Sigmoid colon (tissue), 7 donors: ENCODE results near the gene NUDT22. TPM values are rescaled to one million over a fixed set of nuclear protein-coding genes. Genes with fewer than 3 reads are reported as not detected.
A peak's percentile ranks its signal among the peaks of the same experiment; 100 is the strongest.

Experiments
- DNase-seq: peaks from one replicate; pipeline ENCODE4 v3.0.0-alpha.2; 2019
- H3K27ac ChIP-seq, 4 donors: fragments of 200-600 bp; sonication (generic); one replicate each; pipeline ENCODE4 v1.5.1; 2016 to 2019; ENCODE audit warnings: mild to moderate bottlenecking in 1 of 4
- H3K27me3 ChIP-seq, 3 donors: fragments of 200-600 bp; sonication (generic); one replicate each; pipeline ENCODE4 v1.5.1; 2019; ENCODE audit warnings: mild to moderate bottlenecking in 1 of 3
- H3K36me3 ChIP-seq, 4 donors: fragments of 200-600 bp; sonication (generic); one replicate each; pipeline ENCODE4 v1.5.1; 2016 to 2019
- H3K4me1 ChIP-seq, 4 donors: fragments of 200-600 bp; sonication (generic); one replicate each; pipeline ENCODE4 v1.5.1; 2017 to 2019
- H3K4me3 ChIP-seq, 4 donors: fragments of 200-600 bp; sonication (generic); one replicate each; pipeline ENCODE4 v1.5.1; 2017 to 2019; ENCODE audit warnings: mild to moderate bottlenecking in 2 of 4, moderate library complexity in 1 of 4
- H3K9me3 ChIP-seq, 4 donors: fragments of 200-600 bp in 3 of 4; sonication (generic) in 3 of 4; one replicate each; pipeline versions ENCODE4 v1.5.1 to v1.6.1; 2013 to 2019
- EP300 ChIP-seq, 4 donors: sonication (generic); formaldehyde crosslinking; IDR thresholded peaks; one replicate each; pipeline ENCODE4 v1.6.1; 2017; ENCODE audit warnings: antibody characterized with exemption in 4 of 4
- POLR2A ChIP-seq, 2 donors: fragments of 450-650 bp; IDR thresholded peaks; one replicate each; pipeline ENCODE4 v1.6.1; 2016; ENCODE audit warnings: antibody characterized with exemption in 2 of 2, mild to moderate bottlenecking in 2 of 2, moderate library complexity in 2 of 2
- POLR2AphosphoS5 ChIP-seq, 4 donors: sonication (generic); formaldehyde crosslinking; IDR thresholded peaks; one replicate each; pipeline ENCODE4 v1.6.1; 2017; ENCODE audit warnings: antibody characterized with exemption in 4 of 4
- WGBS, 2 donors: extraction: QIAGEN DNeasy Blood & Tissue Kit; methylation state at CpG; one replicate each; pipeline ENCODE4 v1.1.7; 2013; 5-methylcytosine and 5-hydroxymethylcytosine counted together
- intact Hi-C: fragments of 100-400 bp; cut with DNase I; formaldehyde crosslinking; loops from one replicate; pipeline ENCODE4 v1.15.1; 2023
- polyA plus RNA-seq, 3 donors: library from polyadenylated mRNA; stranded (reverse); fragments of 200-250 nt; gene quantifications; one replicate each; pipeline ENCODE4 v1.2.3, GENCODE V29; 2013
- total RNA-seq, 4 donors: library from RNA; depleted of rRNA; stranded (reverse); fragments of >200 nt; gene quantifications; one replicate each; pipeline ENCODE4 v1.1.0, GENCODE V29; 2016
- TF ChIP-seq, protein P1 (sequence below), 4 experiments: fragments of 450-650 bp in 3 of 4; fragments of 200-600 bp in 1 of 4; IDR thresholded peaks; one replicate each; pipeline ENCODE4 v1.5.1; 2016 to 2019; ENCODE audit warnings: antibody characterized with exemption in 4 of 4, mild to moderate bottlenecking in 3 of 4, moderate library complexity in 2 of 4
- donor health status: healthy with polysubstance abuse.
- donor health status: Bipolar disorder and iron deficiency.
- donor health status: healthy.

The NUDT22 gene
- total and polyA plus RNA-seq, 7 donors: 41.4 to 130 (median 64.8) TPM

DNA sequence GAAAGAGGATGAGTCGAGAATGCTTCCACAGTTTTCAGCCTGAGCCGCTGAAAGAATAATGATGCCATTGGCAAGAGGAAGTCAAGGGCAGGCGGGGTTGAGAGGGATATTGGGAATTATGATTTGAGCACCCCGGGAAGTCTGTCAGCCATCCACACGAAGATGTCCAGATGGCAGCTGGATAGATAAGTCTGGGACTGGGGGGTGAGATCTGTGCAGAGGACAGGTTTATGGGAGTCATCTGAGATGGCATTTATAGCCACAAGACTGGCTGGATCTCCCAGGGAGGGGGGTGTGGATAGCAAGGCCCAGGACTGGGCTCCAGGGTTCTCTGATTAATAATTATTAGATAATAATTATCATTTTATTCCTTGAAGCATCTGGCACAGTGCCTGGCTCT lies 45.2 kb upstream of the NUDT22 start:
- peak overlapping the region; percentile 79 to 93 (median 89) for H3K27ac ChIP-seq
- peaks cover 0 to 51% (median 40%) of the 10 kb centered on the region in 4 donors for H3K4me1 ChIP-seq
- WGBS, 2 donors: 58 to 71% methylated on average over 5 of the region's 5 CpGs
- H3K36me3 ChIP-seq: no peaks in the 10 kb centered on the region
- no peaks in the 10 kb centered on the region for H3K9me3 ChIP-seq
- no peak for TF ChIP-seq POLR2AphosphoS5 (IDR thresholded peaks at IDR 0.05)
- TF ChIP-seq, protein P1, sequence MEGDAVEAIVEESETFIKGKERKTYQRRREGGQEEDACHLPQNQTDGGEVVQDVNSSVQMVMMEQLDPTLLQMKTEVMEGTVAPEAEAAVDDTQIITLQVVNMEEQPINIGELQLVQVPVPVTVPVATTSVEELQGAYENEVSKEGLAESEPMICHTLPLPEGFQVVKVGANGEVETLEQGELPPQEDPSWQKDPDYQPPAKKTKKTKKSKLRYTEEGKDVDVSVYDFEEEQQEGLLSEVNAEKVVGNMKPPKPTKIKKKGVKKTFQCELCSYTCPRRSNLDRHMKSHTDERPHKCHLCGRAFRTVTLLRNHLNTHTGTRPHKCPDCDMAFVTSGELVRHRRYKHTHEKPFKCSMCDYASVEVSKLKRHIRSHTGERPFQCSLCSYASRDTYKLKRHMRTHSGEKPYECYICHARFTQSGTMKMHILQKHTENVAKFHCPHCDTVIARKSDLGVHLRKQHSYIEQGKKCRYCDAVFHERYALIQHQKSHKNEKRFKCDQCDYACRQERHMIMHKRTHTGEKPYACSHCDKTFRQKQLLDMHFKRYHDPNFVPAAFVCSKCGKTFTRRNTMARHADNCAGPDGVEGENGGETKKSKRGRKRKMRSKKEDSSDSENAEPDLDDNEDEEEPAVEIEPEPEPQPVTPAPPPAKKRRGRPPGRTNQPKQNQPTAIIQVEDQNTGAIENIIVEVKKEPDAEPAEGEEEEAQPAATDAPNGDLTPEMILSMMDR (IDR thresholded peaks at IDR 0.05): no peak
- no peak for TF ChIP-seq EP300 (IDR thresholded peaks at IDR 0.05)
- no peak for TF ChIP-seq POLR2A (IDR thresholded peaks at IDR 0.05)
- no peak for DNase-seq
- intact Hi-C loops: no loop called here
- H3K27me3 ChIP-seq: no peaks in the 10 kb centered on the region
- peak overlapping the region in 1 of 4 donors; percentile 15 for H3K4me3 ChIP-seq

DNA sequence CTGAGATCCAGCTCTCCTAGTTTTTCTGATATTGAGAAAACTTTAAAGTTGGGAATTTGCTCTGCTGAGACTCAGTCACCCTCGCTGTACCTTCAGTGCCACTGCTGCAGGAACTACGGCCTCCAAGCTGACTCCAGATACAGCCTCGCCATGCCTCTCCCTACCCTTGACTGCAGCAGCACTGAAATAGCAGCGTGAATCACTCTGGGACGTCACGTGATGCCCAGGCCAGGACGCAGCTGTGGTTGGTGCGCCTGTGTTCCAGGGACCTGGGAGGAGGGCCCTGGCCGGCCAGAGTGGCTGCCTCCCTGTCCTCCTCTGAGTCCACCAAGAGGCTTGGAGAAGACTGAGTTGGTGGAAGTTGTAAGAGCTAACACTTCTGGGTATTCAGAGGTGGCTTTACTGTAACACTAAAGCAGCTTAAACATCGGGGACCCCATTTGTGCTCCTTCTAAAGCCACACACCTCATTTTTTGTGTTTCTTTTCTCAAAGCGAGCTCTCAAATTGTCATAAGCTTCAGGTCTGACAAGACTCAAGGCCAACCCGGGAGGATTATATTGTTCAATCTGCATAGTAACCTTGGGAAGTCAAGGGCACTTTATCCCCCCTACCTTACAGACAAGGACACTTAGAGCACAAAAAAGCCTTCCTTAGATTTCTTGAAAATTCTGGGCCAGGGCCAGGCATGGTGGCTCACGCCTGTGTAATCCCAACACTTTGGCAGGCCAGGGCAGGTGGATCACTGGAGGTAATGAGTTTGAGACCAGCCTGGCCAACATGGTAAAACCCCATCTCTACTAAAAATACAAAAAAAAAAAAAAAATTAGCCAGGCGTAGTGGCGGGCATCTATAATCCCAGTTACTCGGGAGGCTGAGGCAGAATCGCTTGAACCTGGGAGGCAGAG lies 44.3 kb upstream of the NUDT22 start:
- Histone ChIP-seq H3K4me3 (peak overlapping the region in 2 of 4 donors; percentile 15), H3K27me3 (no peaks in the 10 kb centered on the region), H3K27ac (peak overlapping the region; percentile 79 to 93 (median 89)), H3K4me1 (peaks cover 0 to 51% (median 40%) of the 10 kb centered on the region in 4 donors), H3K9me3 (no peaks in the 10 kb centered on the region), H3K36me3 (no peaks in the 10 kb centered on the region)
- peak; percentile 83 to 85 for TF ChIP-seq POLR2A (IDR thresholded peaks at IDR 0.05)
- TF ChIP-seq, protein P1 (IDR thresholded peaks at IDR 0.05): no peak
- TF ChIP-seq POLR2AphosphoS5 (IDR thresholded peaks at IDR 0.05): peak; percentile 95 to 100 (median 96)
- no peak for TF ChIP-seq EP300 (IDR thresholded peaks at IDR 0.05)
- peak; percentile 98 for DNase-seq
- intact Hi-C loops: no loop called here
- 36 to 46% methylated on average over 17 of the region's 17 CpGs for WGBS, 2 donors

DNA sequence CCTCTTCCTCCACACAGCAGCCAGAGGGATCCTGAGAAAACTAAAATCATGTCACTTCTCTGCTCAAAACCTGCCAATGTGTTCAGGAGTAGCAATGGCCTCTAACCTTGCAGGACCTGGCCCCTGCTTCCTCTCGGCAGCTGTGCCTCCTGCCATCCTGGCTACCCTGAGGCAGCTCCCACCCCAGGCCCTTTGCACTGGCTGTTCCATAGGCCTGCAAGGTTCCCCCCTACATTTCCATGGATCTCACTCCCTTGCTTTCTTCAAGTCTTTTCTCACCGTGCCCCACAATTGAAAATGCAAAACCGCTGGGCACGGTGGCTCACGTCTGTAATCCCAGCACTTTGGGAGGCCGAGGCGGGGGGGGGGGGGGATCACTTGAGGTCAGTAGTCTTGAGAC lies 42.2 kb upstream of the NUDT22 start:
- no peak for DNase-seq
- Histone ChIP-seq H3K4me1 (peaks cover 0 to 57% (median 41%) of the 10 kb centered on the region in 4 donors), H3K4me3 (no peak overlapping the region), H3K36me3 (no peaks in the 10 kb centered on the region), H3K9me3 (no peaks in the 10 kb centered on the region), H3K27ac (peak overlapping the region; percentile 92 to 97 (median 94)), H3K27me3 (no peaks in the 10 kb centered on the region)
- intact Hi-C loops: no loop called here
- WGBS, 2 donors: 90 to 93% methylated on average over 7 of the region's 7 CpGs
- no peak for TF ChIP-seq POLR2A (IDR thresholded peaks at IDR 0.05)
- TF ChIP-seq POLR2AphosphoS5 (IDR thresholded peaks at IDR 0.05): no peak
- TF ChIP-seq EP300 (IDR thresholded peaks at IDR 0.05): no peak
- TF ChIP-seq, protein P1 (IDR thresholded peaks at IDR 0.05): no peak

DNA sequence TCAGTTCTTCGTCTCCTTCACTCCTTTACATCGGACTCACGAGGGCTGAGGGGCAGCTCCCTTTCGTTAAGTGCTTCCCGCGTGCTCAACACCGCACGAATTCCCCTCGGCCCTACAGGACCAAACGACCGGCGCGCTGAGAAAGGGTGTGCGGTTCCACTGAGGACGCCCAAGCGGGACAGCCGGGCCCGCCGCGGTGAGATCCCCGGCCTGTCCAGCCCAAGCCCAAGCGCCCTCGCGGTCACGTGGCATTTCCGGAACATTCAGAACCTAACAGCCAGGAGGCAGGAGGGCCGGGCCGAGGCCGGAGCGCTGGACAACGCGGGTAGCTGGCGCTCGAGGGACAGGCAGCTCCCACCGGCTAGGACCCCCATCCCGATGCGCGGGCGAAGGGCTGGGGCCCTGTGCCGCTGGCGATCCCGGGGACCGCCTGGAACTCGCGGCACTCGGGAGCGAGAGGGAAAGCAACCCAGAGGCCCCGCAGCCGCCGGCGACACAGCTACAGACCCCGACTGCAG lies 40.8 kb upstream of the NUDT22 start:
- Histone ChIP-seq H3K4me3 (peak overlapping the region; percentile 58 to 66 (median 59)), H3K4me1 (peaks cover 0 to 67% (median 48%) of the 10 kb centered on the region in 4 donors), H3K36me3 (no peaks in the 10 kb centered on the region), H3K9me3 (no peaks in the 10 kb centered on the region), H3K27me3 (no peaks in the 10 kb centered on the region), H3K27ac (peak overlapping the region; percentile 92 to 97 (median 94))
- DNase-seq: peak; percentile 96
- intact Hi-C loops: loop anchor here (5.0 kb wide), 1 partner anchor 42 kb away; the partner anchor contains the start of genes NUDT22 and TRPT1
- WGBS, 2 donors: 0% methylated on average over 52 of the region's 52 CpGs
- TF ChIP-seq POLR2AphosphoS5 (IDR thresholded peaks at IDR 0.05): peak; percentile 97 to 99 (median 99)
- no peak for TF ChIP-seq EP300 (IDR thresholded peaks at IDR 0.05)
- TF ChIP-seq, protein P1 (IDR thresholded peaks at IDR 0.05): peak; percentile 42 to 56 (median 50)
- peak; percentile 96 to 99 for TF ChIP-seq POLR2A (IDR thresholded peaks at IDR 0.05)
